PC-9 (cell line): ENCODE data around the gene KRCC1.
"Not testable (repeated sequence)": the region's sequence is repeated elsewhere in the genome, so short reads cannot be mapped to it uniquely, and the experiment has no call there.

Experiments used
- EZH2 ChIP-seq: fragments of 200-600 bp; sonication (generic); IDR thresholded peaks from 2 replicates; pipeline ENCODE4 v1.8.0; 2017; ENCODE audit warnings: antibody characterized with exemption, low read depth
- TF ChIP-seq, protein P1 (sequence below): fragments of 200-600 bp; sonication (generic); conservative IDR thresholded peaks from 2 replicates; pipeline ENCODE4 v1.6.1; 2017; ENCODE audit warnings: mixed run types, antibody characterized with exemption, mild to moderate bottlenecking, moderate library complexity

DNA sequence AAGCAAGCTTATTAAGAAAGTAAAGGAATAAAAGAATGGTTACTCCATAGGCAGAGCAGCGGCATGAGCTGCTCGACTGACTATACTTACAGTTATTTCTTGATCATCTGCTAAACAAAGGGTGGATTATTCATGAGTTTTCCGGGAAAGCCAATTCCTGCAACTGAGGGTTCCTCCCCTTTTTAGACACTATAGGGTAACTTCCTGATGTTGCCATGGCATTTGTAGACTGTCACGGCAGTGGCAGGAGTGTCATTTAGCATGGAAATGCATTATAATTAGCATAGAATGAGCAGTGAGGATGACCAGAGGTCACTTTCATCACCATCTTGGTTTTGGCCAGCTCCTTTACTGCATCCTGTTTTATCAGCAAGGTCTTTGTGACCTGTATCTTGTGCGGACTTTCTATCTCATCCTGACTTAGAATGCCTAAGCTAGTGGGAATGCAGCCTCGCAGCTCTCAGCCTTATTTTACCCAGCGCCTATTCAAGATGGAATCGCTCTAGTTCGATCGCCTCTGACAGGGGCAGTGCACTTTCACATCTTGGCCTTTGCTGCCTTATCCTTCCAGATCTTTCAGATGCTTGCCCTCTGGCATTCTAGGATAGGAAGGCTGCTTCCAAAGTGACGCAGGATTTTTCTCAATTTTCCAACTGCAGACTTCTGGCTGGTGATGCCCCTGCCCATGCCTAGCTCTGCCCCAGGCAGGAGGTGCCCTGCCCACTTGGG lies 37.3 kb downstream of the KRCC1 start:
- TF ChIP-seq, protein P1, sequence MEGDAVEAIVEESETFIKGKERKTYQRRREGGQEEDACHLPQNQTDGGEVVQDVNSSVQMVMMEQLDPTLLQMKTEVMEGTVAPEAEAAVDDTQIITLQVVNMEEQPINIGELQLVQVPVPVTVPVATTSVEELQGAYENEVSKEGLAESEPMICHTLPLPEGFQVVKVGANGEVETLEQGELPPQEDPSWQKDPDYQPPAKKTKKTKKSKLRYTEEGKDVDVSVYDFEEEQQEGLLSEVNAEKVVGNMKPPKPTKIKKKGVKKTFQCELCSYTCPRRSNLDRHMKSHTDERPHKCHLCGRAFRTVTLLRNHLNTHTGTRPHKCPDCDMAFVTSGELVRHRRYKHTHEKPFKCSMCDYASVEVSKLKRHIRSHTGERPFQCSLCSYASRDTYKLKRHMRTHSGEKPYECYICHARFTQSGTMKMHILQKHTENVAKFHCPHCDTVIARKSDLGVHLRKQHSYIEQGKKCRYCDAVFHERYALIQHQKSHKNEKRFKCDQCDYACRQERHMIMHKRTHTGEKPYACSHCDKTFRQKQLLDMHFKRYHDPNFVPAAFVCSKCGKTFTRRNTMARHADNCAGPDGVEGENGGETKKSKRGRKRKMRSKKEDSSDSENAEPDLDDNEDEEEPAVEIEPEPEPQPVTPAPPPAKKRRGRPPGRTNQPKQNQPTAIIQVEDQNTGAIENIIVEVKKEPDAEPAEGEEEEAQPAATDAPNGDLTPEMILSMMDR = not testable (repeated sequence)
- not testable (repeated sequence) for TF ChIP-seq EZH2
